GM13976 (cell line): ENCODE data around the gene TFEB.

Source experiments
- DNase-seq: peaks from one replicate; pipeline ENCODE4 v3.0.0; 2012; ENCODE audit warnings: low spot score
- CTCF ChIP-seq: IDR thresholded peaks from 2 replicates; pipeline ENCODE4 v1.5.1; 2012; ENCODE audit warnings: borderline replicate concordance, mild to moderate bottlenecking; ENCODE audit not compliant: insufficient read depth; ENCODE audit errors: extremely low read depth, missing control alignments, control extremely low read depth
- in situ Hi-C: fragments of 300-500 bp; cut with MboI; formaldehyde crosslinking; loops from one replicate; pipeline ENCODE4 v1.12.0; 2022; ENCODE audit warnings: low sequenced_read_pairs, mixed read lengths, inconsistent platforms; ENCODE audit not compliant: unreplicated experiment

TFEB gene

GRCh38 chr6:41722969-41723529 is 12.4 kb downstream of the TFEB start:
- TF ChIP-seq CTCF: no peak
- DNase-seq: no peak
- in situ Hi-C loops: no loop called here

GRCh38 chr6:41721414-41721813 is 14.0 kb downstream of the TFEB start:
- no peak for TF ChIP-seq CTCF
- in situ Hi-C loops: no loop called here
- no peak for DNase-seq

GRCh38 chr6:41720783-41721182 is 14.6 kb downstream of the TFEB start:
- in situ Hi-C loops: no loop called here
- no peak for TF ChIP-seq CTCF
- no peak for DNase-seq

GRCh38 chr6:41720262-41720620 is 15.2 kb downstream of the TFEB start:
- DNase-seq: peak; percentile 74
- TF ChIP-seq CTCF: no peak
- in situ Hi-C loops: no loop called here

- TF ChIP-seq CTCF: no peak
- no peak for DNase-seq
- in situ Hi-C loops: no loop called here
Observed at GRCh38 chr6:41719436-41720261, 15.8 kb downstream of the TFEB start.

- in situ Hi-C loops: no loop called here
- no peak for TF ChIP-seq CTCF
Observed at GRCh38 chr6:41718828-41719227, 16.6 kb downstream of the TFEB start.

More at GRCh38 chr6:41718828-41719227, 16.6 kb downstream of the TFEB start:
- no peak for DNase-seq
